ENCODE results near the gene DNMT3A. TPM values are rescaled to one million over a fixed set of nuclear protein-coding genes. Genes with fewer than 3 reads are reported as not detected.

DNMT3A gene
- total RNA-seq, 4 donors from 2014 or later = 8.0 to 18.0 (median 9.3) TPM

GRCh38 chr2:25373269-25373981, 31.7 kb upstream of the DNMT3A start:
- ATAC-seq (ENCODE audit: low FRiP score) (no peak), DNase-seq (ENCODE audit: low spot score) (peak; percentile 5)
- TF ChIP-seq, protein P1, sequence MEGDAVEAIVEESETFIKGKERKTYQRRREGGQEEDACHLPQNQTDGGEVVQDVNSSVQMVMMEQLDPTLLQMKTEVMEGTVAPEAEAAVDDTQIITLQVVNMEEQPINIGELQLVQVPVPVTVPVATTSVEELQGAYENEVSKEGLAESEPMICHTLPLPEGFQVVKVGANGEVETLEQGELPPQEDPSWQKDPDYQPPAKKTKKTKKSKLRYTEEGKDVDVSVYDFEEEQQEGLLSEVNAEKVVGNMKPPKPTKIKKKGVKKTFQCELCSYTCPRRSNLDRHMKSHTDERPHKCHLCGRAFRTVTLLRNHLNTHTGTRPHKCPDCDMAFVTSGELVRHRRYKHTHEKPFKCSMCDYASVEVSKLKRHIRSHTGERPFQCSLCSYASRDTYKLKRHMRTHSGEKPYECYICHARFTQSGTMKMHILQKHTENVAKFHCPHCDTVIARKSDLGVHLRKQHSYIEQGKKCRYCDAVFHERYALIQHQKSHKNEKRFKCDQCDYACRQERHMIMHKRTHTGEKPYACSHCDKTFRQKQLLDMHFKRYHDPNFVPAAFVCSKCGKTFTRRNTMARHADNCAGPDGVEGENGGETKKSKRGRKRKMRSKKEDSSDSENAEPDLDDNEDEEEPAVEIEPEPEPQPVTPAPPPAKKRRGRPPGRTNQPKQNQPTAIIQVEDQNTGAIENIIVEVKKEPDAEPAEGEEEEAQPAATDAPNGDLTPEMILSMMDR (IDR thresholded peaks at IDR 0.05) = no peak

- DNase-seq (ENCODE audit: low spot score) (peak; percentile 6), ATAC-seq (ENCODE audit: low FRiP score) (no peak)
- TF ChIP-seq, protein P1 (IDR thresholded peaks at IDR 0.05) = no peak
Measured at GRCh38 chr2:25372405-25373268, 30.9 kb upstream of the DNMT3A start.

- TF ChIP-seq, protein P1 (IDR thresholded peaks at IDR 0.05) = no peak
- ATAC-seq (ENCODE audit: low FRiP score) = no peak
- DNase-seq (ENCODE audit: low spot score) = peak; percentile 0
Measured at GRCh38 chr2:25371253-25372241, 29.8 kb upstream of the DNMT3A start.

GRCh38 chr2:25369876-25370275, 28.2 kb upstream of the DNMT3A start:
- TF ChIP-seq, protein P1 (IDR thresholded peaks at IDR 0.05) = no peak
- DNase-seq (ENCODE audit: low spot score) (peak; percentile 9), ATAC-seq (ENCODE audit: low FRiP score) (no peak)

DNA sequence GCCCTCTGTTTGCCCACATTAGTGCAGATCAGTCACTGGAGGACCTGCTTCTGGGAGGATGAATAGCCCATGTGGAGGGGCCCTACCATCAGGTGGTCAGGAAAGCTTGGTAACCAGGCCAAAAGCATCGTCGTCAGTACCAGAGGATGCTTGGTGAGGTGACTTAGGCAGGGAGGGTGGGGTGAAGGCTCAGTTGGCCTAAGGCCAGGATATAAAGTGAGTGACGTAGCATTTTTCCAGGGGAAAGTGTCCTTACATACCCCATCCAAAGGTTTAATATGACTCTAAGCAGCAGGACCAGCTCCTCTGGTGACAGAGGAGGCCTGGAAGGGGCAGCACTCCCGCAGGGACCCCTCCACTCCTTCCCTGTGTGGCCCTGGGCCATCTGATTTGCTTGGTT, 27.7 kb upstream of the DNMT3A start:
- no peak for ATAC-seq (ENCODE audit: low FRiP score)

DNA sequence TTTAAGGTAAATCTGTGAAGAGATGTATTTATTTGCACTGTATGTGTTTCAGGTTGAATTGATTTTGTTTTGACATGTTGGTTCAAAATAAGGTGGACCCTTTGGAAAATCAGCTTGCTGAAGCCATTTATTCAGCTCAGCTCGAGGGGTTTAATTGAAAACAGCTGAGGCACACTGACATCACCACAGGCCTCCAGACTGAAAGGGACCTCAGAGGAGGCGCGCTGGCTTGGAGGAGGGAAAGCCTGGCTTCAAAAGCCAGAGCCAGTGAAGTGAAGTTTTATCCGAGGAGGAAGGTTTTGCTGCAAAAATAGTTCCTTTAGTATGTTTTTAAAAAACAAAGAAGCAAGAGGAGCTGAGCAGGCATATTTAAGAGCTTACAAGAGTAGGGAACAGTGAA, 26.9 kb upstream of the DNMT3A start:
- no peak for ATAC-seq (ENCODE audit: low FRiP score)
- TF ChIP-seq, protein P1 (IDR thresholded peaks at IDR 0.05) = no peak
- no peak for DNase-seq (ENCODE audit: low spot score)

More for the DNA sequence above, 27.7 kb upstream of the DNMT3A start:
- TF ChIP-seq, protein P1 (IDR thresholded peaks at IDR 0.05) = no peak
- DNase-seq (ENCODE audit: low spot score) = peak; percentile 7
